Stimulated activated CD4-positive, alpha-beta T cell treated with anti-CD3 and anti-CD28 coated beads, Interleukin-1b, Interleukin-23, amount 100 ng/mL, for 48 hours (primary cell): ENCODE data around the gene RPL26.
"Not testable (repeated sequence)": the region's sequence is repeated elsewhere in the genome, so short reads cannot be mapped to it uniquely, and the experiment has no call there.

Experiments used
- DNase-seq: peaks from one replicate; pipeline ENCODE4 v3.0.0-alpha.2; 2020

Gene RPL26

DNA sequence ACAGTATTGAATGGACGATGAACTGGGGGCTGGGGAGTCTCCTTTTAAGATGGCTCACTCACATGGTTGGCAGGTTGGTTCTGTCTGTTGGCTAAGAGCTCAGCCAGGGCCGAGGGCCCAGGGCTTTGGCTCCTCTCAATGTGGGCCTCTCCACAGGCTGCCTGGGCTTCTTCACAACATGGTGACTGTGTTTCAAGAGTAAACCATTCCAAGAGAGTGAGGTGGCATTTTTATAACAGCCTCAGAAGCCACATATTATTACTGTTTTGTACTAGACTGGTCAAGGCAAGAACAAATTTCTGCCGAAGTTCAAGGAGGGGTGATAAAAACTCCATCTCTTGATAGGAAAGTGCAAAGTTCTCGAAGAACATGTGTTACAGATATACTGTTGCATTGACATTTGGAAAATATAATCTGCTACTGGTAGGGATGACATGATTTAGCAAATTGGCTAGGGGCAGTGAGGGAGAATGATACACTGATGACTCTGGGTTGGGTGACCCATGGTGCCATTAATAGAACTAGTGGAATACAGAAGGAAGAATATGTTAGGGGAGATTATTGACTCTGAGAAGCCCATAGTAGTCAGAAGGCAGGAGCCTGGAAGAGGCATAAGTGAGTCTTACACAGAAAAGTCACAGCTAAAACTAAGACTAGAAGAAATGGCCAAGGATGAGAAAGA, 20.2 kb downstream of the RPL26 start:
- no peak for DNase-seq

DNA sequence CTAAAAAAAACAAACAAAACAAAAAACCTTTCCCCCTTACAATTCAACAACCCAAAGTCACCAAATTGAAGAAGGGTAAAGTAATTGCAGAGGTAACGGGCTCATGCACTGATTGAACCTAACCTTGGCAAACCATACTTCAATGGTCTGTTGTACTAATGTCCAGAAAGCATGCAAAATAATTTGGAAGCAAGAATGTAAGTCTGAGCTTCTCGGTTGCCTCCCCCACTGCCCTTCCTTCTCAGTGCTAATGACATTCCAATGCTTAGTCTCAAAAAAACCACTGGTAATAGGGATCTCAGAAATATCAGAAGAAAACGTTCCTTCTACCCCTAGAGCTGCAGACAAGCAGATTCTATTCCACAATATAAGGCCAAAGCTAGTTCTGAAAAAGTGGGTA, 22.2 kb downstream of the RPL26 start:
- no peak for DNase-seq

- no peak for DNase-seq
These were observed 22.7 kb downstream of the RPL26 start for GRCh38 chr17:8360260-8360659.

DNA sequence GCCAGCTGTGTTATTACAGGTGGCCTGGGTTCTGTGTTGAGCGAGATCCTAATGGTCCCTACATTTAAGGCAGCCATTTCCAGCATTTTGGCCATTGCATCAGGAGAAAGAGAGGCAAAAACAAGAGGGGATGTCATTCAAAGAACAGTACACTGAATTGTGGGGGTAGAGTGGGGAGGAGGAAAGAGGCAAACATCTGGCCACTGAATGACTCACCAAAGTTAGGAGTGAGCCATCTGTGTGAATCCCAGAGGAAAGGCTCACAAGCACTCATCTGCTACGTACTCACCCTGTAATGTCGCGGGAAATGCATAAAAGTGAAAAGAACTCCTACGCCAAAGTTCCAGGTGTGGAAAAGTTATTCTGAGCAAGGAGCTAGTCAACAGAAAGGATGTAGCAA, 23.2 kb downstream of the RPL26 start:
- no peak for DNase-seq

- DNase-seq: no peak
These were observed 25.1 kb downstream of the RPL26 start for GRCh38 chr17:8357910-8358309.

GRCh38 chr17:8354236-8354635, 28.8 kb downstream of the RPL26 start:
- DNase-seq: no peak

- no peak for DNase-seq
These were observed 29.3 kb downstream of the RPL26 start for GRCh38 chr17:8353736-8354135.

- no peak for DNase-seq
These were observed 32.7 kb downstream of the RPL26 start for GRCh38 chr17:8350339-8350738.

DNA sequence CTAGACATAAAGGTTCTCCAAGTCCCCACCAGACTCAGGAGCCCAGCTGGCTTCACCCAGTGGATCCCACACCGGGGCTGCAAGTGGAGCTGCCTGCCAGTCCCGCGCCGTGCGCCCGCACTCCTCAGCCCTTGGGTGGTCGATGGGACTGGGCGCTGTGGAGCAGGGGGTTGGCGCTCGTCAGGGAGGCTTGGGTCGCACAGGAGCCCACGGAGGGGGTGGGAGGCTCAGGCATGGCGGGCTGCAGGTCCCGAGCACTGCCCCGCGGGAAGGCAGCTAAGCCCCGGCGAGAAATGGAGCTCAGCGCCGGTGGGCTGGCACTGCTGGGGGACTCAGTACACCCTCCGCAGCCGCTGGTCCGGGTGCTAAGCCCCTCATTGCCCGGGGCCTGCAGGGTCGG, 36.0 kb downstream of the RPL26 start:
- DNase-seq: not testable (repeated sequence)

DNA sequence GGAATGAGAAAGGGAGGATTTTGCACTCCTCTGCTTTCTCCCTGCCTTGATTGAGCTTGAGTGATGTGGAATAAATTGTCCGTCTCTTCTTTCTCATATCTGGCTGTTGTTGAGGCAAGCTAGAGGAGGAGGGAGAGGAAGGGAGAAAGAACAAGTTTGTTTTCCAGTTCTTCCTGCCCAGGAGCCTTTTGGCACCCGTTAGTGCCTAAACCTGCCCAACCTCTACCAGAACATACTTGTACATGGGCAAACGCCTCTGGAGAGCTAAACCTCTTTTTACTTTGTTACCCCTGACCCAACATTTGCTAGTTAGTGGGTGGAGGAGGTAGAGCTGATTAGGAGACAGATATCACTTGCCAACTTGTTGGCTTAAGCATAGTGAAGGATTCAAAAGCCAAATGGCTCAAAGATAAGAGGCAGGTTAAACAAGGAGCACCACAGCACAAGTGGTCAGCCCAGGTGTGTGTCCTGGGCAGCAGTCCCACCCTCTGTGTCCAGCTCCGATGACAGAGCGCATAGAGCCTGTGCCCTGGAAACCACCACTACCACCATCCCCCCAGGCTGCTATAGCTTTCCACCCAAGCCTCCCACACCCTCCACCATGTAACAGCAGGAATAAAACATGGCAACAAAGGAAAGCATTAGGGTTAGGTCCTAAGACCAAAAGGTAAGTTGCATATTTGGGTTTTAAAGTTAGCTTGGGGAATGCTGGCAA, 36.9 kb downstream of the RPL26 start:
- no peak for DNase-seq

DNA sequence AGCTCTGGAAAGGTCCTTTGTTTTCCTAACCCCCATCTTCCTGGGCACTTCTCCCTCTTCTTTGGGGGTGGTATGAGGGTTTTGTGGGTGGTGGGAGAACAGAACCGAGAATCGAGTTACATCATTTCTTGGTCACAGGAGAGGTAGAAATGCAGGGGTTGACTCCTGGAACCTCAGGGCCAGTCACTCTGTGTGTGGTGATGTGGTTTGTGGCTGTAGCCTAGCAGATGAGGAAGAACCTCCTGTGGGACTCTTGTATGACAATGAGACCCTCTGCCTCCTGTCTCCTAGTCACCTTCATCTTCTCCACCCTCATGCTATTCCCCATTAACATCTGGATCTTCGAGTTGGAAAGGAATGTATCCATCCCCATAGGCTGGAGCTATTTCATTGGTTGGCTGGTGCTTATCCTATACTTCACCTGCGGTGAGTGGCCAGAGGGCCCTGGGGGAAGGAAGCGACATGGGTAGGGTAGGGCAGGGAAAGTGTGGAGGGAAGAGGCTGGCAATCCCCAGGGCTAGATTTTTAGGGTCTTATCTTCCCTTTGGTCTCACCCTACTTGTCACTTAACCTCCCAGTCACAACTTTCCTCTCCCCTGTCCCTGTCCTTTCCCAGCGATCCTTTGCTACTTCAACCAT, 37.8 kb downstream of the RPL26 start:
- DNase-seq: peak; percentile 7

GRCh38 chr17:8341456-8341855, 41.5 kb downstream of the RPL26 start:
- DNase-seq: no peak

- no peak for DNase-seq
These were observed 43.5 kb downstream of the RPL26 start, which contains the start of gene ODF4 for GRCh38 chr17:8339540-8339939. Gene ODF4, plus strand, starts transcription at chr17:8339840. Its CDS starts 212 bp downstream, at chr17:8340052.

- no peak for DNase-seq
These were observed 44.2 kb downstream of the RPL26 start for GRCh38 chr17:8338753-8339140.

DNA sequence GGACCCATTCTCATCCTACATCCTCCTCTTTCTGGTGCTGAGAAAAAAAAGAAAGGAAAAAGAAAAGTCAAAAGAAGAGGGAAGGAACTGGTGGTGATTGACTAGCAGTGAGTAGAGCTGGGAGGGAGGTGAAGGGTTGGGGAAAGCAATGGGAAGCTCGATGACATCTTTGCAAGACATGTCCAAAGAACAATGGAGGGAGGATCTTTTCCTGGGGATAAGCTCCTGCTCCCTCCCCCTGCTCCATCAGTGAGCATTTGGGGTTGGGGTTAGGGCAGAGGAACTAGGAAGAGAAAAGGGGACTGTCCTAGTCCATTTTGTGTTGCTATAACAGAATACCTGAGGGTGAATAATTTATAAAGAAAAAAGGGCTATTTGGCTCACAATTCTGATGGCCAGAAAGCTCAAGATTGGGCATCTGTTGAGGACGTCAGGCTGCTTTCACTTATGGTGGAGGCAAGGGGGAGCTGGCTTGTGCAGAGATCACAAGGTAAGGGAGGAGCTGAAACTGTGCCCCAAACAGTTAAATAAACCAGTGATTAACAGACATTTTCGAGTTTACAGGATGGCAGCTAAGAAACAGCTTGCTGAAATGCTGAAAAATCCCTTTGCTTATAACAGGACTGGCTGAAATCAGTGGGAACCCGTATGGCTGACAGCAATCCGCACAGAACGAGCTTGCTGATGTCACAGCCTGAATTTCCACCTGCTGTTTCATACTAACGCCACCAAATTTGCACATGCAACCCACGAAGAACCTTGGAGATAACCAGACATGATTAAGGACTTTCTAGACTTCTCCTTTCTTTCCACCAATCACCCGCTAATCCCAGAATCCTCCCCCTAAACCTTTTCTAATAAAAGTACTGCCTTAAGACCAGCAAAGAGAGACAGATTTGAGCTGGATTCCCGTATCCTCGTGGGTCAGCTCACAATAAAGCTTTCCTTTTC, 44.9 kb downstream of the RPL26 start:
- DNase-seq: no peak

GRCh38 chr17:8333281-8333680, 49.7 kb downstream of the RPL26 start:
- no peak for DNase-seq

GRCh38 chr17:8332688-8333087, 50.3 kb downstream of the RPL26 start:
- DNase-seq: no peak

GRCh38 chr17:8332128-8332527, 50.9 kb downstream of the RPL26 start:
- no peak for DNase-seq
